ENCODE data around the gene DOK6.

DOK6 gene

GRCh38 chr18:69841117-69841516 is 440.4 kb downstream of the DOK6 start:
- TF ChIP-seq REST (IDR thresholded peaks at IDR 0.05; ENCODE audit: insufficient read depth in 1 of 2, low read depth in 2 of 2, low read length in 2 of 2) (no peak), SIN3A (IDR thresholded peaks at IDR 0.05; ENCODE audit: borderline replicate concordance, insufficient read depth, low read length) (no peak), POLR2AphosphoS5 (IDR thresholded peaks at IDR 0.05; ENCODE audit: low read depth, low read length) (no peak), TAF1 (IDR thresholded peaks at IDR 0.05; ENCODE audit: borderline replicate concordance, insufficient read depth, low read length) (no peak)

- TF ChIP-seq REST (IDR thresholded peaks at IDR 0.05; ENCODE audit: insufficient read depth in 1 of 2, low read depth in 2 of 2, low read length in 2 of 2) = no peak
- no peak for TF ChIP-seq FOXP2 (optimal IDR thresholded peaks at IDR 0.05; ENCODE audit: borderline replicate concordance, extremely low read depth, extremely low read length, insufficient read depth)
- TF ChIP-seq SIN3A (IDR thresholded peaks at IDR 0.05; ENCODE audit: borderline replicate concordance, insufficient read depth, low read length) = no peak
- no peak for TF ChIP-seq TAF1 (IDR thresholded peaks at IDR 0.05; ENCODE audit: borderline replicate concordance, insufficient read depth, low read length)
- TF ChIP-seq POLR2AphosphoS5 (IDR thresholded peaks at IDR 0.05; ENCODE audit: low read depth, low read length) = no peak
Observed at GRCh38 chr18:69843015-69843414, 442.3 kb downstream of the DOK6 start.

- TF ChIP-seq FOXP2 (optimal IDR thresholded peaks at IDR 0.05; ENCODE audit: borderline replicate concordance, extremely low read depth, extremely low read length, insufficient read depth) = no peak
- no peak for TF ChIP-seq SIN3A (IDR thresholded peaks at IDR 0.05; ENCODE audit: borderline replicate concordance, insufficient read depth, low read length)
- no peak for TF ChIP-seq TAF1 (IDR thresholded peaks at IDR 0.05; ENCODE audit: borderline replicate concordance, insufficient read depth, low read length)
- no peak for TF ChIP-seq REST (IDR thresholded peaks at IDR 0.05; ENCODE audit: insufficient read depth in 1 of 2, low read depth in 2 of 2, low read length in 2 of 2)
- no peak for TF ChIP-seq POLR2AphosphoS5 (IDR thresholded peaks at IDR 0.05; ENCODE audit: low read depth, low read length)
Observed at GRCh38 chr18:69844656-69845055, 444.0 kb downstream of the DOK6 start.

GRCh38 chr18:69845593-69846506 is 445.2 kb downstream of the DOK6 start:
- TF ChIP-seq REST (IDR thresholded peaks at IDR 0.05; ENCODE audit: insufficient read depth in 1 of 2, low read depth in 2 of 2, low read length in 2 of 2) = no peak
- no peak for TF ChIP-seq POLR2AphosphoS5 (IDR thresholded peaks at IDR 0.05; ENCODE audit: low read depth, low read length)
- no peak for TF ChIP-seq SIN3A (IDR thresholded peaks at IDR 0.05; ENCODE audit: borderline replicate concordance, insufficient read depth, low read length)
- TF ChIP-seq TAF1 (IDR thresholded peaks at IDR 0.05; ENCODE audit: borderline replicate concordance, insufficient read depth, low read length) = no peak

Measured in PFSK-1 (cell line).